ENCODE measurements around the gene AANAT.

- TF ChIP-seq CTCF (IDR thresholded peaks at IDR 0.05): no peak
- TF ChIP-seq MAX (IDR thresholded peaks at IDR 0.05): no peak
- no peak for TF ChIP-seq POLR2A (IDR thresholded peaks at IDR 0.05; ENCODE audit: low read length)
- no peak for TF ChIP-seq SMC3 (IDR thresholded peaks at IDR 0.05)
- no peak for TF ChIP-seq ZFP36 (IDR thresholded peaks at IDR 0.05; ENCODE audit: borderline replicate concordance, partially characterized antibody)
- TF ChIP-seq NPAS2 (CRISPR knock-in tag; IDR thresholded peaks at IDR 0.05; ENCODE audit: borderline replicate concordance): no peak
- no peak for TF ChIP-seq RFX5 (IDR thresholded peaks at IDR 0.05)
- TF ChIP-seq HOXB13 (CRISPR knock-in tag; IDR thresholded peaks at IDR 0.05; ENCODE audit: low read depth): no peak
Observed at GRCh38 chr17:76438906-76439305, 28.5 kb upstream of the AANAT start.
